GM11168 (cell line): ENCODE results near the gene DCHS1.

Experiments used
- in situ Hi-C: fragments of 300-500 bp; cut with MboI; formaldehyde crosslinking; loops from one replicate; pipeline ENCODE4 v1.12.0; 2022; ENCODE audit warnings: low sequenced_read_pairs; ENCODE audit not compliant: unreplicated experiment

Gene DCHS1

GRCh38 chr11:6615882-6616585 is 39.6 kb downstream of the DCHS1 start:
- in situ Hi-C loops: no loop called here

DNA sequence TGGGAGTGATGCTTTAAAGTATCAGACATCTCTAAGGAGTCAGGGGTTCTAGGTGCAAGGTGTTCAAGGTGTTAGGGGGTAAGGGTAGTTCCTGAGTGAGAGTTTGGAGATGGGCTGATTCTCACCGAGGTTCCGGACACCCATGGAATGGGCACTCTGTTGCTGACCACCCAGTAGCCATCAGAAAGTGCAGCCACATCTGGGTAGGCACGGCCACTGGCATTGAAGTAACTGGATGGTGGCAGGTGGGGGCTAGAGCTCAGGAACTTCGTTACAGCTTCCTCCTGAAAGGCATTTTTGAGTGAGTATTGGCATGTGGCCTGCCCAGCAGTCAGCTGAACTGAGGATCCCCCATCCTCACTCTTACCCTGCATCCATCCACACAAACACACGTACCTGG is 40.6 kb downstream of the DCHS1 start:
- in situ Hi-C loops: no loop called here

DNA sequence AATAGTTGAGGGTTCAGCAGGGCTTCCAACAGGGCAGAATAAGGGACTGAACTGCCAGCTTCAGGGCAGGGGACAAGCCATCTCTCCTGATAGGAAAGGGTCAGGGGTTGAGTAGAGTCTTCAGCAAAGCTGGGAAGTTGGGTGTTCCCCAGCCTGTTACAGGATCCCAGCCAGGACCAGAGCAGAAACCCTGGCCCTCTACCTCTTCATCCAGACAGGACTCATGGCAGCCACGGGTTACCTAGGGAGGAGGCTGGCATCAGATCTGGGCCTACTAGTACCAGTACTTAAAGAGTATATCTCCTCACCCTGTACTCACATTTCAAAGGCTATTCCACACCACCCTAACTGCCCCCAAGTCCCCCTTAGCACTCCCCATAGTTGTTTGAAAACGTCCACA is 41.2 kb downstream of the DCHS1 start:
- in situ Hi-C loops: no loop called here

DNA sequence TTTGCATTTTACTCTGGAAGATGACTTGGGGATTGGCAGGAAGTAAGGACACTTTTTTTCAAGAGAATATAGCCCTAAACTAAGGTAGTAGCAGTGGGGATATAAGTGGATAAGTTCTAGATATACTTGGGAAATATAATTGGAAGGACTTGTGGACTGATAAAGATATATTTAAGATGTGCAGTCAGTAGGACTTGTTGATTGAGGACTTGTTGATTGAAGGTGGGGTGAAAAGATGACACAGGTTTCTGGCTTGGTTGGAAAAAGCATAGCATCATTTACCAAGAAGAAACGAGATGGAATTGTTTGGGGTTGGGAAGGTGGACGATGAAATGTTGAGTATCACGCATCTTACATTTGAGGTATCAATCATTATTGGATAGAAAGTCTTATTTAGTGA is 42.1 kb downstream of the DCHS1 start:
- in situ Hi-C loops: no loop called here

GRCh38 chr11:6612213-6613041 is 43.2 kb downstream of the DCHS1 start, which contains the start of gene TAF10:
TSS of gene TAF10 (minus strand) at chr11:6612216. CDS start at chr11:6612189, 27 bp downstream.
- in situ Hi-C loops: no loop called here

GRCh38 chr11:6611963-6612212 is 43.7 kb downstream of the DCHS1 start:
- in situ Hi-C loops: no loop called here

DNA sequence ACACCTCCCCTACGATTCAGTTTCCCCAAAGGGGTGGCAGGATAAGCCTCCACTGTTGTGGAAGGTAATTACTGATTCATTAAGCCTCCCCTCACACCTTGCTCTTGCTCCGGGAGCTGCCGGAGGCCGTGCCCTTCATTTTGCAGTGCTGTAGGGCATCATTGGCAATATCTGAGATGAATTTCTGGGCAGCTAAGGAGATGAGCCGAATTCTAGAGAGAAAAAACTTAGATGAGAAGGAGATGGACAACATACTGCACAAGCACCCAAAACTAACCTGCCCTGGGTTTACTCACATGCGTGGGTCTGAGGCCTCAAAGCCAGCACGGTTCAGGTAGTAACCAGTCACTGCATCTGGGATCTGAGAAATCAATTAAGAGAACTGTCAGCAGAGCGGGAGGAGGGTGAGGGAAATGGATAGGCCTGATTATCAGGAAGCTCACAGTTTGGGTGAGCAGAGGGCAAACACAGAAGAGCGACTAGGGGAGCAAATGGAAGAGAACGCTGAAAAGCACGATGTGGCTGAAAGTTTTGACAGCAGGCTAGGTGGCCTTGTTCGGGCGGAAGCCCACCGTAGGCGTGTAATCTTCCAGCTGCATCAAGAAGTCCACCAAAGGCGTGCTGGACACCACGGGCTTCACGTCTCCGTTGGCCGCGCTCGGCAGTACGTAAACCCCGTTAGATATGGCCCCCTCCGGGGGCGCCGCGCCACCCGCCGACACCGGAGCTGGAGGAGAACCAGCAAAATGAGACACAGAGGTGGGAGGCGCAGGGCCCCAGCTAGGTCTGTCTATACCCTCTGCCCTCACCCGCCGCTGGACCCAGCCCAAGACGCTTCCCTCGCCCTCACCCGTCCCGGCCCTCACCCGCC is 44.3 kb downstream of the DCHS1 start:
- in situ Hi-C loops: no loop called here

- in situ Hi-C loops: no loop called here
Measured at GRCh38 chr11:6610591-6610990, 45.0 kb downstream of the DCHS1 start.

DNA sequence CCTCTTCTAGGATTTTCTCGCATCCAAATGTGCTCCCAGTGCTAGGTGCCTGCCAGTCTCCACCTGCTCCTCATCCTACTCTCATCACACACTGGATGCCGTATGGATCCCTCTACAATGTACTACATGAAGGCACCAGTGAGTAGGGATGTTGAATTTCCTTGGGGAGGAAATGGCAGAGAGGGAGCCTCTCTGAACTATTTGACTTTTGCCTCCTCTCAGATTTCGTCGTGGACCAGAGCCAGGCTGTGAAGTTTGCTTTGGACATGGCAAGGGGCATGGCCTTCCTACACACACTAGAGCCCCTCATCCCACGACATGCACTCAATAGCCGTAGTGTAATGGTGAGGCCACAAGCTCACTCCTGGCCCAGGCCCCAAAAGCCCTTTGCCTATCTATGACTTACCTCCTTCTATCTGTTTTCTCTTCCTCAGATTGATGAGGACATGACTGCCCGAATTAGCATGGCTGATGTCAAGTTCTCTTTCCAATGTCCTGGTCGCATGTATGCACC is 46.0 kb downstream of the DCHS1 start:
- in situ Hi-C loops: no loop called here

GRCh38 chr11:6608726-6609501 is 46.7 kb downstream of the DCHS1 start:
- in situ Hi-C loops: no loop called here

- in situ Hi-C loops: no loop called here
Measured at GRCh38 chr11:6608011-6608410, 47.6 kb downstream of the DCHS1 start.

DNA sequence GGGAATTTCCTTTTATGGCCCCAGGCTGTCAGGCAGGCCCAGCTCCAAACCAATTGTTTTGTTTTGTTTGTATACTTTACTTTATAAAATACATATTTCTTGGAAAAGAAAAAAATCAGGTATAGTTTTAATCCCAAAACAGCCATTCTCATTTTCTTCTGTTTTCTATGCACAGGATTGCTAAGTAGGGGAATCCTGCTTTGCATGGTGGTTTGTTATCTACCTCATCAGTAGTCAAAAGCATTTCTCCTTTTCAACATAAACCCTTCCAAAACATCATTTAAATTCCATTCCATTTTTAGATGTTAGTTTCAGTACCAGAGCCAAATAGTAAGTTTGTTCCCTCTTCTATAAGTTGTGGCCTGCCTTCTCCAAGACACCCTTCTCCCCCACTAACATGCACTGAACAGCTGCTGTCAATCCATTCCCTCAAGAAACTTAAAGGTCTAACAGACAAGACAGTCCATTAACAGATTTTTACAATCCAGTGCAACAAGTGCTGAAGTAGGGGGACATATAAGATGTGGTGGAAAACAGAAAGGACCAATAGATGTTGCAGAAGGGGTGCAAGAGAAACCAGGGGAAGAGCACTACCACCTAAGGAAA is 48.3 kb downstream of the DCHS1 start:
- in situ Hi-C loops: no loop called here

GRCh38 chr11:6606471-6607189 is 49.0 kb downstream of the DCHS1 start:
- in situ Hi-C loops: no loop called here

DNA sequence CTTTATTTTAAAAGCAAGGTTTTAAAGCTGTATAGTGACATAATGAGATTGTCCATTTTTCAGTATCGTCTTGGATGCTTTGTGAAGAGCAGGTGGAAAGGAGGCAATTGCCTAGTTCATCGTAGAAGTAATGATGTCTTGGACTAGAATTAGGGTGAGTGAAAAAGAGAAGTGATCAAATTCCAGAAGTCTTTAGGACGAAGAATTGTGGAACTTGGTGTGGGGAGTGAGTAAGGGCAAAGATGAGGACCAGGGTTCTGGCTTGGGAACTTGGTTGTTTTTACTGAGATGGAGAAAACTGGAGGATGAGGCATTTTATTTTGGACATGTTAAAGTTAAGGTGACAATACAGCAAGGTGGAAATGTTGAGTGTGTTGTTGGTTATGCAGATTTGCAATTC is 50.8 kb downstream of the DCHS1 start:
- in situ Hi-C loops: no loop called here

- in situ Hi-C loops: no loop called here
Measured at GRCh38 chr11:6604081-6604626, 51.5 kb downstream of the DCHS1 start.

DNA sequence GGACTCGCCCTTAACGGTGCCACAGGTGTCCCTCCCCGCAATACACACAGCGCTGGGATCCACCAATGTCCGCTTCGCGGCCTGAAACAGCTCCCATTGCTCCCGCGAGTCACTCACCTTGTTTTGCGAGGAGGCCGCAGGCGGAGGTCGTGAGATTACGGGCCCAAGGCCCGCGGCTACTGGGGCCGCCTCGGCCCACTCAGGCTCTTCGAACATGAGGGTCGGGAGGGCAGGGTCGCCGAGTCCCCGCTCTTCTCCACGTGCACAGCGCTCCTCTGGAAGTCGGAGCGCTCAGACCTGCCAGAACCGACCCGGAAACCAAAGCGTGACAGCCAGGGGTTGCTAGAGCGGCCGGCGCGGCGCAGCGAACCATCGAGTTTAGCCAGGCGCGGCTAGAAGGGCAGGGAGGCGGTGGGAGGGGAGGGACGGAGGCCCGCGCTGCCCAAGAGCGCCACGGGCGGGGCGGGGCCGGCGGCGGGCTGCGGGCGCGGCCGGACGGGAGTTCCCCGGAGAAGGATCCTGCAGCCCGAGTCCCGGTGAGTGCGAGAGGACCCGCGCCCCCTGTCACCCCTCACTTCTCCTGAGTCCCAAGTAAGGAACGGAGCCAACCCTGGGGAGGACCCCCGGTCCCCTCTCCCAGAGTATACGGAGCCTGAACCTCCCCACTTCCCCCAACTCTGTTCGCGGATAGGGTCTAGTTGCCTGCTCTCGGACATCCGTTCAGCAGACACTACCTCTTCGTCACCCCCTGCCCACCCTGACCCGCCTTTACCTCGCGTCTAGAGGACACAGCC is 52.1 kb downstream of the DCHS1 start, which contains the start of the genes ILK and RRP8:
Gene ILK (plus strand): TSS at position 488 of the 794 bp plus-strand sequence. CDS start 498 bp downstream, outside the sequence.
Gene RRP8 (minus strand): TSS at position 330 of the 794 bp plus-strand sequence. CDS start 114 bp downstream, at position 216.
- in situ Hi-C loops: no loop called here

DNA sequence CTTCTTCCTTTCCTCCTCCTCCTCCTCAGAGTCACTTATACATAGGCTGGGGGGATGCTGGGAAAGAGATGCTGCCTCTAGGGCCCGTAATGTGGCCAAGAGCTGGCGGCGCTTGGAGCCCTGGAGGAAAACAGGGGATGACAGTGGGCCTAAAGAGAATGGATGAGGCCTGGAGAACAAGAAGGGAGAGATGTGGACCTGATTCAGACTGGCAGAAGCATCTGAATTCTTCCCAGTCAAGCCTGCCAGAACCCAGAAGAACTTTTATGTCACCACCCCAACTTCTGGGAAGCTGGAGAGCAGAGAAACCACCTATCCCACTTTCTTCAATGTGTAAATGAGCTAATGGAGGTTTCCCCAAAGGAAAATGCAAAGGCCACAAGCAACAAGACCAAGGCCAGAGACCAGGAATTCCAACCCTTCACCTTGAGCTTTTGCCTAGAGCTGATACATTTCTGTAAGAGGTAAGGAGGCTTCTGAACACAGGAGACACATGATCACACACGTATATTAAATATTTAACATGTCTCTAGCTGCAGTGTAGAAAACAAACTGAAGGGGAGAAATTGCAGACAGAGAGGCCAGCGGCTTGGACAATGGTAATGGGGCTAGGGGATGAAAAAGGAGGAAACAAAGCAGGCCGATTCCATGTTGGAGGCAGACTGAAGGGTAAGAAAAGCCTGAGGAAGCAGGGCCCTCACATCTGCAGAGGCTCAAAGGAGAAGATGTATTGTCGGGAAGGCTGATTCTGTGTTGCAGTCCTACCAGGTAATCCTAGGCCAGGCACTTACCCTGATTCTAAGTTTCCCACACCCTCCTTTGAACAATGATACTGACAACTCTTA is 53.3 kb downstream of the DCHS1 start:
- in situ Hi-C loops: no loop called here
